Measurements from ENCODE around the gene SH3RF3.

DNA sequence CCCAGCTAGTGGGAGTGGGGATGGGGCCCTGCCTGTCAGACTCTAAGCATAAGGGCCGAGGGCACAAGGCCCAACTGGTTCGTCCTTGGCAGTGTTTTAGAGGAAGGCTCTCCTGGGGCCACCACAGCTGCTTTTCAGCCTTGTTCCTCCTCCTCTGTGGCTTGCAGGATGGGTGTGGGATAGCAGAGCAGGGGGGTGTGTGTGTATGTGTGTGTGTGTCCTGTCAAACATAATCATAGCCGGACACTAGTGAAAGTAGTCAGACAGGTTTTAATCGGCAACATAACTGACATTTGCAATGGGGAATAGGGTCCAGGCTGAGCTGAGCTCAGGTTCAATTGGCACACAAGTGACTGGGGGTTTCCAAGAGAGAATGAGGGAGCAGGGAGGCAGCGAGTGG, 370.6 kb downstream of the SH3RF3 start:
- TF ChIP-seq NR3C1 (CRISPR knock-in tag; IDR thresholded peaks at IDR 0.05): no peak
- no peak for TF ChIP-seq POGZ (CRISPR knock-in tag; IDR thresholded peaks at IDR 0.05)
- TF ChIP-seq, protein P1, sequence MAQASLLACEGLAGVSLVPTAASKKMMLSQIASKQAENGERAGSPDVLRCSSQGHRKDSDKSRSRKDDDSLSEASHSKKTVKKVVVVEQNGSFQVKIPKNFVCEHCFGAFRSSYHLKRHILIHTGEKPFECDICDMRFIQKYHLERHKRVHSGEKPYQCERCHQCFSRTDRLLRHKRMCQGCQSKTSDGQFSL (CRISPR knock-in tag; IDR thresholded peaks at IDR 0.05): no peak
- no peak for TF ChIP-seq ZNF713 (CRISPR knock-in tag; IDR thresholded peaks at IDR 0.05)
- TF ChIP-seq POLR2AphosphoS5 (IDR thresholded peaks at IDR 0.05; ENCODE audit: low read depth, low read length): no peak
- no peak for TF ChIP-seq ZNF510 (CRISPR knock-in tag; IDR thresholded peaks at IDR 0.05; ENCODE audit: low read depth)
- no peak for TF ChIP-seq KAT2B (IDR thresholded peaks at IDR 0.05; ENCODE audit: borderline replicate concordance, low read depth, low read length)
- no peak for TF ChIP-seq ZNF552 (CRISPR knock-in tag; IDR thresholded peaks at IDR 0.05; ENCODE audit: borderline replicate concordance)
- TF ChIP-seq TBP (CRISPR knock-in tag; IDR thresholded peaks at IDR 0.05): no peak
- no peak for TF ChIP-seq ZNF431 (CRISPR knock-in tag; IDR thresholded peaks at IDR 0.05; ENCODE audit: borderline replicate concordance, low read depth)
- no peak for TF ChIP-seq RAD51 (IDR thresholded peaks at IDR 0.05; ENCODE audit: borderline replicate concordance)
- no peak for TF ChIP-seq SIN3A (IDR thresholded peaks at IDR 0.05; ENCODE audit: borderline replicate concordance, low read depth, low read length)
- TF ChIP-seq YY1 (IDR thresholded peaks at IDR 0.05; ENCODE audit: insufficient read depth, insufficient replicate concordance, low read depth, low read length): no peak
